CD8-positive, alpha-beta memory T cell (primary cell): ENCODE data around the gene SLC25A15. TPM values are rescaled to one million over a fixed set of nuclear protein-coding genes. Genes with fewer than 3 reads are reported as not detected.

Experiments used
- CTCF ChIA-PET: fragments of 350-600 bp; sonication (Branson Sonifier 250); formaldehyde crosslinking; loops from one replicate; lab custom pipeline; 2021; ENCODE audit warnings: antibody characterized with exemption; lab: Charles Lee
- POLR2A ChIA-PET: fragments of 350-600 bp; sonication (Branson Sonifier 250); formaldehyde crosslinking; loops from one replicate; lab custom pipeline; 2021; ENCODE audit warnings: antibody characterized with exemption; lab: Charles Lee
- DNase-seq, 5 donors: peaks; one replicate each; pipeline versions ENCODE4 v3.0.0 to v3.0.0-alpha.2; 2020 to 2022; ENCODE audit warnings: mixed read lengths in 1 of 5
- H3K27ac ChIP-seq: one replicate; pipeline ENCODE4 v1.7.0; 2013; ENCODE audit warnings: low read depth, mild to moderate bottlenecking, low read length, moderate library complexity
- H3K27me3 ChIP-seq: 2 replicates; pipeline ENCODE4 v1.7.0; 2013; ENCODE audit warnings: low read length, mild to moderate bottlenecking; ENCODE audit not compliant: insufficient read depth, poor library complexity, severe bottlenecking
- H3K36me3 ChIP-seq: 2 replicates; pipeline ENCODE4 v1.7.0; 2013; ENCODE audit warnings: mild to moderate bottlenecking, low read length, moderate library complexity; ENCODE audit not compliant: insufficient read depth
- H3K4me1 ChIP-seq: 2 replicates; pipeline ENCODE4 v1.7.0; 2013; ENCODE audit warnings: mild to moderate bottlenecking, low read length, moderate library complexity; ENCODE audit not compliant: insufficient read depth
- H3K4me3 ChIP-seq: 2 replicates; pipeline ENCODE4 v1.7.0; 2013; ENCODE audit warnings: mild to moderate bottlenecking, low read length
- H3K9me3 ChIP-seq: 2 replicates; pipeline ENCODE4 v1.7.0; 2013; ENCODE audit warnings: mild to moderate bottlenecking, low read length
- H3K27ac Mint-ChIP-seq, 8 donors: one replicate each; pipeline ENCODE4 v1.8.0; 2020 to 2021; ENCODE audit warnings: mixed read lengths in 8 of 8, mild to moderate bottlenecking in 6 of 8, inconsistent platforms in 3 of 8, moderate library complexity in 3 of 8
- H3K27me3 Mint-ChIP-seq, 2 donors: one replicate each; pipeline ENCODE4 v1.8.0; 2020 to 2021; ENCODE audit warnings: mixed read lengths in 2 of 2, mild to moderate bottlenecking in 1 of 2, moderate library complexity in 1 of 2
- H3K36me3 Mint-ChIP-seq, 3 donors: one replicate each; pipeline ENCODE4 v1.8.0; 2020 to 2021; ENCODE audit warnings: mixed read lengths in 3 of 3, inconsistent platforms in 1 of 3, mild to moderate bottlenecking in 1 of 3
- H3K4me1 Mint-ChIP-seq, 3 donors: one replicate each; pipeline ENCODE4 v1.8.0; 2020 to 2021; ENCODE audit warnings: mixed read lengths in 3 of 3, inconsistent platforms in 1 of 3, mild to moderate bottlenecking in 1 of 3
- H3K4me3 Mint-ChIP-seq, 7 donors: one replicate each; pipeline ENCODE4 v1.8.0; 2020 to 2021; ENCODE audit warnings: mixed read lengths in 7 of 7, mild to moderate bottlenecking in 6 of 7, moderate library complexity in 4 of 7, inconsistent platforms in 2 of 7
- H3K9me3 Mint-ChIP-seq, 5 donors: one replicate each; pipeline ENCODE4 v1.8.0; 2020 to 2022; ENCODE audit warnings: mixed read lengths in 5 of 5, mild to moderate bottlenecking in 3 of 5, moderate library complexity in 2 of 5, inconsistent platforms in 1 of 5
- polyA plus RNA-seq: library from polyadenylated mRNA; unstranded; fragments of 300-500 nt; fragmentation: Illumina TruSeq; gene quantifications from one replicate; pipeline ENCODE4 v1.2.3, GENCODE V29; 2021
- total RNA-seq, 2 experiments: library from RNA; stranded (reverse); gene quantifications; one replicate each; pipeline ENCODE4 v1.2.3, GENCODE V29; 2021

Gene SLC25A15
- total RNA-seq: 10 to 100 TPM; 23.9 to 24.3 TPM
- 7.3 TPM for polyA plus RNA-seq

- Histone ChIP-seq H3K36me3 (no peaks in the 10 kb centered on the region), H3K27ac (no peak within 1 kb of the TSS), H3K4me1 (peaks cover 7% of the 10 kb centered on the region), H3K4me3 (peak within 1 kb of the TSS; percentile 60), H3K9me3 (no peaks in the 10 kb centered on the region), H3K27me3 (no peaks in the 10 kb centered on the region)
- POLR2A ChIA-PET: interaction anchor here (1.7 kb wide), 1 partner anchor 13 kb away, joined by 10 read pairs; no protein-coding TSS in a partner anchor
- H3K9me3 Mint-ChIP-seq: no peaks in the 10 kb centered on the region
- CTCF ChIA-PET: interaction anchor here (0.9 to 3.1 kb wide), 9 partner anchors 12 to 602 kb away, joined by 3 to 21 read pairs (median 5); no protein-coding TSS in a partner anchor
- peaks cover 0 to 18% (median 3%) of the 10 kb centered on the region in 3 donors for H3K36me3 Mint-ChIP-seq
- peak within 1 kb of the TSS; percentile 71 to 88 (median 84) for H3K27ac Mint-ChIP-seq
- H3K4me3 Mint-ChIP-seq: peak within 1 kb of the TSS; percentile 80 to 92 (median 84)
- peaks cover 23 to 57% (median 50%) of the 10 kb centered on the region in 3 donors for H3K4me1 Mint-ChIP-seq
- peaks cover 0 to 2% of the 10 kb centered on the region in 2 donors for H3K27me3 Mint-ChIP-seq
- DNase-seq: peak; percentile 68 to 80 (median 76)
Observed at GRCh38 chr13:40789275-40790153, at the start of gene SLC25A15. TSS of gene SLC25A15 (plus strand) at chr13:40789611. CDS start at chr13:40793227, 3,616 bp downstream.

- Mint-ChIP-seq H3K4me1 (peaks cover 0 to 3% (median 0%) of the 10 kb centered on the region in 3 donors), H3K27ac (no peak overlapping the region), H3K4me3 (no peak overlapping the region), H3K27me3 (no peaks in the 10 kb centered on the region), H3K36me3 (peaks cover 0 to 53% (median 16%) of the 10 kb centered on the region in 3 donors), H3K9me3 (no peaks in the 10 kb centered on the region)
- Histone ChIP-seq H3K4me1 (no peaks in the 10 kb centered on the region), H3K27ac (no peak overlapping the region), H3K4me3 (no peak overlapping the region), H3K36me3 (peaks cover 17% of the 10 kb centered on the region), H3K27me3 (no peaks in the 10 kb centered on the region), H3K9me3 (no peaks in the 10 kb centered on the region)
- ChIA-PET POLR2A (no interaction called here), CTCF (interaction anchor here (1.1 kb wide), 1 partner anchor 21 kb away, joined by 3 read pairs; no protein-coding TSS in a partner anchor)
- peak in 1 of 5 donors; percentile 6 for DNase-seq
Observed at GRCh38 chr13:40749327-40749726, 40.1 kb upstream of the SLC25A15 start.

GRCh38 chr13:40755082-40755700, 34.2 kb upstream of the SLC25A15 start:
- Mint-ChIP-seq H3K9me3 (no peaks in the 10 kb centered on the region), H3K36me3 (peaks cover 14 to 70% (median 25%) of the 10 kb centered on the region in 3 donors)
- H3K27ac ChIP-seq: no peak overlapping the region

GRCh38 chr13:40756042-40756441, 33.4 kb upstream of the SLC25A15 start:
- Mint-ChIP-seq H3K9me3 (no peaks in the 10 kb centered on the region), H3K27me3 (no peaks in the 10 kb centered on the region), H3K4me3 (no peak overlapping the region), H3K4me1 (peaks cover 0 to 5% (median 5%) of the 10 kb centered on the region in 3 donors), H3K27ac (no peak overlapping the region), H3K36me3 (peaks cover 14 to 72% (median 22%) of the 10 kb centered on the region in 3 donors)
- Histone ChIP-seq H3K27me3 (no peaks in the 10 kb centered on the region), H3K36me3 (peaks cover 31% of the 10 kb centered on the region), H3K27ac (no peak overlapping the region), H3K4me1 (no peaks in the 10 kb centered on the region), H3K4me3 (no peak overlapping the region), H3K9me3 (no peaks in the 10 kb centered on the region)
- CTCF ChIA-PET: no interaction called here
- POLR2A ChIA-PET: no interaction called here
- no peak for DNase-seq

More at GRCh38 chr13:40755082-40755700, 34.2 kb upstream of the SLC25A15 start:
- CTCF ChIA-PET: no interaction called here
- H3K4me1 Mint-ChIP-seq: peaks cover 0 to 5% (median 5%) of the 10 kb centered on the region in 3 donors
- DNase-seq: no peak
- no peak overlapping the region for H3K4me3 ChIP-seq
- POLR2A ChIA-PET: no interaction called here
- no peaks in the 10 kb centered on the region for H3K9me3 ChIP-seq
- H3K27ac Mint-ChIP-seq: peak overlapping the region in 1 of 8 donors; percentile 36
- peaks cover 31% of the 10 kb centered on the region for H3K36me3 ChIP-seq
- H3K27me3 ChIP-seq: no peaks in the 10 kb centered on the region
- H3K4me1 ChIP-seq: no peaks in the 10 kb centered on the region
- no peak overlapping the region for H3K4me3 Mint-ChIP-seq
- H3K27me3 Mint-ChIP-seq: no peaks in the 10 kb centered on the region

- Histone ChIP-seq H3K4me3 (no peak overlapping the region), H3K27me3 (no peaks in the 10 kb centered on the region), H3K27ac (no peak overlapping the region), H3K4me1 (no peaks in the 10 kb centered on the region), H3K36me3 (peaks cover 15% of the 10 kb centered on the region), H3K9me3 (no peaks in the 10 kb centered on the region)
- H3K27me3 Mint-ChIP-seq: no peaks in the 10 kb centered on the region
- peaks cover 14 to 64% (median 16%) of the 10 kb centered on the region in 3 donors for H3K36me3 Mint-ChIP-seq
- ChIA-PET POLR2A (no interaction called here), CTCF (no interaction called here)
- H3K9me3 Mint-ChIP-seq: no peaks in the 10 kb centered on the region
- no peak overlapping the region for H3K4me3 Mint-ChIP-seq
- H3K27ac Mint-ChIP-seq: peak overlapping the region in 1 of 8 donors; percentile 15
- no peak for DNase-seq
- H3K4me1 Mint-ChIP-seq: peaks cover 18 to 23% (median 19%) of the 10 kb centered on the region in 3 donors
Observed at GRCh38 chr13:40758811-40759210, 30.6 kb upstream of the SLC25A15 start.

- Histone ChIP-seq H3K27ac (no peak overlapping the region), H3K27me3 (no peaks in the 10 kb centered on the region), H3K36me3 (peaks cover 5% of the 10 kb centered on the region), H3K4me3 (no peak overlapping the region), H3K9me3 (no peaks in the 10 kb centered on the region), H3K4me1 (peaks cover 12% of the 10 kb centered on the region)
- H3K27me3 Mint-ChIP-seq: no peaks in the 10 kb centered on the region
- CTCF ChIA-PET: no interaction called here
- no peaks in the 10 kb centered on the region for H3K9me3 Mint-ChIP-seq
- H3K4me1 Mint-ChIP-seq: peaks cover 32 to 43% (median 38%) of the 10 kb centered on the region in 3 donors
- POLR2A ChIA-PET: no interaction called here
- peak overlapping the region in 4 of 8 donors; percentile 9 to 48 (median 30) for H3K27ac Mint-ChIP-seq
- H3K4me3 Mint-ChIP-seq: no peak overlapping the region
- no peak for DNase-seq
- peaks cover 5 to 65% (median 10%) of the 10 kb centered on the region in 3 donors for H3K36me3 Mint-ChIP-seq
Observed at GRCh38 chr13:40762849-40763248, 26.6 kb upstream of the SLC25A15 start.

GRCh38 chr13:40764587-40765403, 24.6 kb upstream of the SLC25A15 start:
- ChIA-PET CTCF (interaction anchor here (1.5 to 2.7 kb wide), 2 partner anchors 13 to 34 kb away, joined by 3 to 11 read pairs; no protein-coding TSS in a partner anchor), POLR2A (no interaction called here)
- H3K27me3 Mint-ChIP-seq: no peaks in the 10 kb centered on the region
- H3K36me3 Mint-ChIP-seq: peaks cover 0 to 54% (median 3%) of the 10 kb centered on the region in 3 donors
- H3K4me1 Mint-ChIP-seq: peaks cover 38 to 43% (median 40%) of the 10 kb centered on the region in 3 donors
- H3K27ac Mint-ChIP-seq: peak overlapping the region; percentile 37 to 94 (median 73)
- H3K36me3 ChIP-seq: no peaks in the 10 kb centered on the region
- H3K4me3 Mint-ChIP-seq: no peak overlapping the region
- no peaks in the 10 kb centered on the region for H3K9me3 Mint-ChIP-seq
- H3K27me3 ChIP-seq: no peaks in the 10 kb centered on the region
- H3K27ac ChIP-seq: no peak overlapping the region
- DNase-seq: no peak
- no peaks in the 10 kb centered on the region for H3K9me3 ChIP-seq
- H3K4me3 ChIP-seq: no peak overlapping the region
- H3K4me1 ChIP-seq: peaks cover 20% of the 10 kb centered on the region
